Measurements from ENCODE around the gene AMY1B.
"Not testable (repeated sequence)": the region's sequence is repeated elsewhere in the genome, so short reads cannot be mapped to it uniquely, and the experiment has no call there.

GRCh38 chr1:103717404-103717803 is 21.4 kb upstream of the AMY1B start:
- TF ChIP-seq CTCF (IDR thresholded peaks at IDR 0.05; ENCODE audit: low read depth, low read length); MAX (IDR thresholded peaks at IDR 0.05; ENCODE audit: low read depth, low read length); POLR2A (IDR thresholded peaks at IDR 0.05; ENCODE audit: extremely low read depth, insufficient read length); MYC (IDR thresholded peaks at IDR 0.05; ENCODE audit: low read depth, low read length): not testable (repeated sequence)
